Measurements from ENCODE around the gene YIPF1.

DNA sequence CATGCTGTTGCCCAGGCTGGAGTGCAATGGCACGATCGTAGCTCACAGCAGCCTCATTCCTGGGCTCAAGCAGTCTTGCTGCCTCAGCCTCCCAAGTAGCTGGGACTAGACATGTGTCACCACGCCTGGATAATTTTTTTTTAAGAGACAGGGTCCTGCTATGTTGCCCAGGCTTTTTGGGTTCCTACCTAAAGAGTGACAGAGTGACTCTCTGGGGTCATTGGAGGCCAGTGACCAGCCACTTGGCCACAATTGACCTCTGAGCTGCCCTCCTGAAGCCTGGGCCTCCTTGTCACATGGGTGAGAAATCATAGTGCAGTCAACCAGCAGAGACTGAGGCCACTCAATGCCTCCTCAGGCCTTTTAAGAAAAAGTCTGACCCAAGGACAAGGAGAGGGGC is 10.1 kb upstream of the YIPF1 start:
- TF ChIP-seq POLR2AphosphoS5 (IDR thresholded peaks at IDR 0.05; ENCODE audit: low read depth) (no peak), REST (IDR thresholded peaks at IDR 0.05; ENCODE audit: insufficient replicate concordance, low read depth) (no peak), SPI1 (IDR thresholded peaks at IDR 0.05; ENCODE audit: borderline replicate concordance, low read depth) (no peak)
- TF ChIP-seq, protein P1, sequence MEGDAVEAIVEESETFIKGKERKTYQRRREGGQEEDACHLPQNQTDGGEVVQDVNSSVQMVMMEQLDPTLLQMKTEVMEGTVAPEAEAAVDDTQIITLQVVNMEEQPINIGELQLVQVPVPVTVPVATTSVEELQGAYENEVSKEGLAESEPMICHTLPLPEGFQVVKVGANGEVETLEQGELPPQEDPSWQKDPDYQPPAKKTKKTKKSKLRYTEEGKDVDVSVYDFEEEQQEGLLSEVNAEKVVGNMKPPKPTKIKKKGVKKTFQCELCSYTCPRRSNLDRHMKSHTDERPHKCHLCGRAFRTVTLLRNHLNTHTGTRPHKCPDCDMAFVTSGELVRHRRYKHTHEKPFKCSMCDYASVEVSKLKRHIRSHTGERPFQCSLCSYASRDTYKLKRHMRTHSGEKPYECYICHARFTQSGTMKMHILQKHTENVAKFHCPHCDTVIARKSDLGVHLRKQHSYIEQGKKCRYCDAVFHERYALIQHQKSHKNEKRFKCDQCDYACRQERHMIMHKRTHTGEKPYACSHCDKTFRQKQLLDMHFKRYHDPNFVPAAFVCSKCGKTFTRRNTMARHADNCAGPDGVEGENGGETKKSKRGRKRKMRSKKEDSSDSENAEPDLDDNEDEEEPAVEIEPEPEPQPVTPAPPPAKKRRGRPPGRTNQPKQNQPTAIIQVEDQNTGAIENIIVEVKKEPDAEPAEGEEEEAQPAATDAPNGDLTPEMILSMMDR (IDR thresholded peaks at IDR 0.05; ENCODE audit: insufficient read depth, low read length): no peak

Data from HL-60 (cell line).